NCI-H2171 treated with DMSO at 0.1 percent for 48 hours (cell line): ENCODE results near the gene KLRC2.
"Not testable (repeated sequence)": the region's sequence is repeated elsewhere in the genome, so short reads cannot be mapped to it uniquely, and the experiment has no call there.

Experiments used
- DNase-seq: peaks from one replicate; lab custom pipeline; 2025; lab: John Stamatoyannopoulos, UW

Gene KLRC2

DNA sequence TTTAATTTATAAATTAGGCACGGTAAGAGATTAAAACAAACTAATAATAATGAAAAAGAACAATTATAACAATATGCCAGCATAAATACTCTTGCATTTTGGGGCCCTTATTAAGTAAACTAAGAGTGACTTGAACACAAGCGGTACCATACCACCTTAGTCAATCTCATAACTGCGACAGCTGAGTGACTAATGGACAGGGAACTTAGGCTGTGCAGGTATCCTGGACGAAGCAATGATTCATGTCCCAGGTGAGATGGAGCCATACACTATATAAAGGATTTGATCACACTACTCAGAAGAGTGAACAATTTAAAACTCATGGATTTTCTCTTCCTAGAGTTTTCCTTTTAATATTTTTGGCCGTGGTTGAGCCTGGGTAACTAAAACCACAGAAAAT, 30.5 kb downstream of the KLRC2 start:
- DNase-seq: no peak

DNA sequence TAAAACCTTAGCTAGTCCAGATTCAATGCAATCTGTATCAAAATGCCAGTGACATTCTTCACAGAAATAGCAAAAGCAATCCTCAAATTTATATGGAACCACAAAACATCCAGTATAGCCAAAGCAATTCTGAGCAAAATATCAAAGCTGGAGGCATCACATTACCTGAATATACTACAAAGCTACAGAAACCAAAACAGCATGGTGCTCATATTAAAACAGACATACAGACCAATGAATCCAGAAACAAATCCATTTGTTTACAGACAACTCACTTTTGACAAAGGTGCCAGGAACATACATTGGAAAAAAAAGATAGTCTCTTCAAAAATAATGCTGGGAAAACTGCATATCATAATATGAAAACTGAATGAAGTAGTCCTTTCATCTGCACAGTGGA, 31.0 kb downstream of the KLRC2 start:
- DNase-seq: no peak

DNA sequence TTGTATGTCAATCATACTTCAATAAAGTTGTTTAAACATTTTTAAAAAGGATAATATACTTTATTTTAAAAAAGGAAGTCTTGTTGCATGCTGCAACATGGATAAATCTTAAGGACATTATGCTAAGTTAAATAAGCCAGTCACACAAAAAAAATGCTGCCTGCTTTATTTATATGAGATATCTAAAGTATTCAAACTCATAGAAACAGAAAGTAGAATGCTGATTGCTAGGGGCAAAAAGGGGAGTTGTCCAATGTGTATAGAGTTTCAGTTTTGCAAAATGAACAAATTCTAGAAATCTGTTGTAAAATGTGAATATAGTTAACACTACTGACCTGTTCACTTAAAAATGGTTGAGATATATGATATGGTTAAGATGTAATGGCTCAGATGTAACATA, 35.0 kb downstream of the KLRC2 start:
- no peak for DNase-seq

DNA sequence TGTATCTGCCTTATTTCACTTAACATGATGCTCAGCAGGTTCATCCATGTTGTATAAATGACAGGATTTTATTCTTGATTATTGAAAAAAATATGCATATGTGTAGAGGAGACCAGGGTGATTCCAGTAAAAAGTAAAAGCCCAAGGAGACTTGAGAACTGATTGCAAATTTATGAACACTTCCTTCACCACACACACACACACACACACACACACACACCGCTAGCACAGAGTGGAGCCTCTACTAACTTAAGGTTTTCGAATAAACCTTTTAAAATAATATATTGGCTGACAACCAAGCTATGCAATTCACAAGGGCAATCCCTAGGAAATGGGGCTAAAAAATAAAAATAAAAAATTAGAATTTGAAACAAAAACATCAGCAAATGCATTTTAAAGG, 37.6 kb downstream of the KLRC2 start:
- no peak for DNase-seq

DNA sequence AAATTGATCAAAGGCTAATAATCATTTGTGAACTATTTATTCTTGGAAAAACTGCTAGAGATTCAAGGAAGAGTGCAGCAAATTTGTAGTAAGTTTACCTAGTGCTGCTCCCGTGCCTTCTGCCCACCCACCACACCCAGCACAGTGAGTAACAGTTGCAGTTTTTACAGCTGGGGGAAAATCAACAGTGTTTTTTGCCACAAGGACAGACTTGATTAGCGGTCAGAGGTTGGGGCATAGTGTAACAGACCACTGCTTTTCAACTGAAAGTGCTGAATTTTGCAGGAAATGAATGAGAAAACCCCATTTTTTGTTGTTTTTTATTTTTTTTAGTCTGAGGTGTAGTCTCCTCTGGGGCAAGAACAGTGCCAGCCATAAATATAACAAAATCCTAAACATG, 38.5 kb downstream of the KLRC2 start:
- no peak for DNase-seq

DNA sequence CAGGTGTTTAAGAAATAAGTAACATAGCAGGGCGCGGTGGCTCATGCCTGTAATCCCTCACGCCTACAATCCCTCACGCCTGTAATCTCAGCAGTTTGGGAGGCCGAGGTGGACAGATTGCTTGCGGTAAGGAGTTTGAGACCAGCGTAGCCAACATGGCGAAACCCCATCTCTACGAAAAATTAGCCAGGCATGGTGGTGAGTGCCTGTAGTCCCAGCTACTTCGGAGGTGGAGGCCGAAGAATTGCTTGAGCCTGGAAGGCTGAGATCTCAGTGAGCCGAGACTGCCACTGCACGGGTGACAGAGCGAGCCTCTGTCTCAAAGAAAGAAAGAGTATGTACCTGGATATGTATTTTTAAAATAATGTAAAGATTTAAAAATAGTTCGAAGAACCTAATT, 39.6 kb downstream of the KLRC2 start:
- DNase-seq: not testable (repeated sequence)

DNA sequence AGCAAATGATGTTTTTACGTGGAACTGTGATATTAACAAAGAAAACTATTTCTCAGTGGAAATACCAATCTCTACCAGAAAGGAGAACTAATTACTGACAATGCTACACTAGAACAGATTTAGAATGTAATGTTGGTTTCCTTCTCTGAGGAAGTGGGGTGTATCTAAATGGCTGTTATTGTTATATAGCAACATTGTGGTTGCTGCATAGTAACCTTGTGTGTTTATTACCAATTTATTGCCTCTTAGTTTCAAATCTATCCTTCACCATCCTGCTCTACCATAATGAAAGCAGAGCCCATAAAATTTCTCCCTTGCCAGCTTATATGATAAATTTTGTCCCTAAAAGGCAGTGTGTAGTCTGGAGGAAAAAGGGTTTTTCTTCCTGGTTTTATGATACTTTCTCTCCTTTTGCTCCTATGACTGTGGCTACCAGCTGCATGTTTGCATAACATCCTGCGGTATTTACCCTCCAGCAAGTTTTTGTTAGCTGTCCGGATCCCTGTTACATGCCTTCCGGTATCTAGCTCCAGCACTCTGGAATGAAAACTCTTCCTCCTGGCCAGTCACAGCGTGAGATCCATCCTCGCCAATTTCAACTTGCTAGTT, 40.3 kb downstream of the KLRC2 start:
- DNase-seq: no peak

DNA sequence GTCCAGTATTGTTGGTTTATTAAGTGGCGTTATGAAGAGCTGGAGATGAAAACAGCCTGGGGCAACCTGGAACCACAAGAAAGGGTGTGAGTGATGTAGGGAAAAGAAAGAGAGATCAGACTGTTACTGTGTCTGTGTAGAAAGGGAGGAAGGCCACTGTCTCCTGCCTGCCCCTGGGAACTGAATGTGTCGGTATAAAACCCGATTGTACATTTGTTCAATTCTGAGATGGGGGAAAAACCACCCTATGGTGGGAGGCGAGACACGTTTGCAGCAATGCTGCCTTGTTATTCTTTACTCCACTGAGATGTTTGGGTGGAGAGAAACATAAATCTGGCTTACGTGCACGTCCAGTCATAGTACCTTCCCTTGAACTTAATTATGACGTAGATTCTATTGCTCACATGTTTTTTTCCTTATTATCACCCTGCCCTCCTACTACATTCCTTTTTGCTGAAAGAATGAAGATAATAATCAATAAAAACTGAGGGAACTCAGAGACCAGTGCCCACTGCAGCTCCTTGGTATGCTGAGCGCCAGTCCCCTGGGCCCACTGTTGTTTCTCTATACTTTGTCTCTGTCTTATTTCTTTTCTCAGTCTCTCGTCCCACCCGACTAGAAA, 41.2 kb downstream of the KLRC2 start:
- not testable (repeated sequence) for DNase-seq

DNA sequence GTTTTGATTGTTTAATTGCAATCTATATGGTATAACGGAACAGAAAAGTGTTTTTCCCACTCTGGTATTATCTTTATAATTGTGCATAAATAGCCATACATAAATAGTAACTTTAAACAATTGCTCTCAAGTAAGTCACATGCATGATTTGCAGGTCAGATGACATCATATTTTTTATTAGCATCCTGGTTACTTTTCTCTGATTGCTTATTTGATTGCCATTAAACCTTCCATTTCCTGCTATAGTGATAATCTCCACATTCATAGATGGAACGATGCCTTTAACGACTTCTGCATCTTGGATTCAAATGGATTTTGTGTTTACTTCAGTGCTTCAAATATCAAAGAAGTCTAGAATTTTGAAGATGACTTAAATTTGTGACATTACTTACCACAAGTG, 42.5 kb downstream of the KLRC2 start:
- DNase-seq: no peak

DNA sequence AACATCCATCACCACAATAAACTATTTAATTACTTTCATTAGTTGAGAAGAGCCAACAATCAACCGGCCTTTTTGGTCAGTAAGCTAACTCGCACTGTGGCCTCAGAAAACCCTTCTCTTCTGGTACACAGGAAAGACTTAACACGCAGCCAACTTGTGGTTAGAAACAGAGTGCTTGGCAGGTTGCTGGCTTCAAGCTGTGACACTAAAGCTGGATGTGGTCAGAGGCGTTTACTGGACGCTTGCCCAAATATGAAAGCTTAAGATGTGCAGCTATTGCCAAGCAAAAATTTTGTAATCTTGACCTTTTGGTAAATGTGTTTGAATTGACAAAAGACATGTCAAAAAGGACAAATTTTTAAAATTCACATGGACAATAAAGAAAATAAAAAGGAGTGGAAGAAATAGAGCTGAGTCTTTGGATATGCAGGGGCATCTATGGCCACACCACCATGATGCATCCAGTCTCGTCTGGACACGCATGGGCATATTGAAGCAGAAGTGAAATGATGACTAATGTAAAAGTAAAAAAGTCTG, 43.3 kb downstream of the KLRC2 start:
- no peak for DNase-seq

DNA sequence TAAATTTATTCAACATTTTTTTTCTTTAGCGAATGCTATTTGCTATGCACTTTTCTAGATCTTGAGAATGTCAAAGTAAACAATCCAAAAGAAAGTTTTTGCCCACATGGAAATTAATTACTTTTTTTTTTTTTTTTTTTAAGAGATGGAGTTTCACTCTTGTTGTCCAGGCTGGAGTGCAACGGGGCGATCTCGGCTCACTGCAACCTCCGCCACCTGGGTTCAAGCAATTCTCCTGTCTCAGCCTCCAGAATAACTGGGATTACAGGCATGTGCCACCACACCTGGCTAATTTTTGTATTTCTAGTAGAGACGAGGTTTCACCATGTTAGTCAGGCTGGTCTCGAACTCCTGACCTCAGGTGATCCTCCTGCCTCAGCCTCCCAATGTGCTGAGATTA, 44.8 kb downstream of the KLRC2 start:
- DNase-seq: not testable (repeated sequence)

DNA sequence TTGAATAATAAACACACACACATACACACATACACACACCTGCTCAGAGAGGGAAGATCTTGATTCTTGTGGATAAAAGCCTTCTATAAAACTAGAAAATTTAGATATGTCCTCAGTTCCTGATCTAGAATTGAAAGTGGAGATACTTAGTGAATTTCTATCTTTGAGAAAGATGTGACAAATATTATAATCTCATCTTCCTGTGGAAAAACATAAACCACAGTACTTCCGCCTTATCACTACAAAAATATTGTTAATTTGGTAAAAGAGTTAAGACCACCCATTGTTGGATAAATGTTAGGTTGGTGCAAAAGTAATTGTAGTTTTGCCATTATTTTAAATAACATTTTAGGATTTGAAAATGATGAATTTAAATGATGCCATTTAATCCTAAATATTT, 45.9 kb downstream of the KLRC2 start, which contains the start of gene KLRK1:
KLRK1 (minus strand) TSS at position 138 of the 400 bp plus-strand sequence. CDS start 1,231 bp downstream, outside the sequence.
- DNase-seq: no peak

DNA sequence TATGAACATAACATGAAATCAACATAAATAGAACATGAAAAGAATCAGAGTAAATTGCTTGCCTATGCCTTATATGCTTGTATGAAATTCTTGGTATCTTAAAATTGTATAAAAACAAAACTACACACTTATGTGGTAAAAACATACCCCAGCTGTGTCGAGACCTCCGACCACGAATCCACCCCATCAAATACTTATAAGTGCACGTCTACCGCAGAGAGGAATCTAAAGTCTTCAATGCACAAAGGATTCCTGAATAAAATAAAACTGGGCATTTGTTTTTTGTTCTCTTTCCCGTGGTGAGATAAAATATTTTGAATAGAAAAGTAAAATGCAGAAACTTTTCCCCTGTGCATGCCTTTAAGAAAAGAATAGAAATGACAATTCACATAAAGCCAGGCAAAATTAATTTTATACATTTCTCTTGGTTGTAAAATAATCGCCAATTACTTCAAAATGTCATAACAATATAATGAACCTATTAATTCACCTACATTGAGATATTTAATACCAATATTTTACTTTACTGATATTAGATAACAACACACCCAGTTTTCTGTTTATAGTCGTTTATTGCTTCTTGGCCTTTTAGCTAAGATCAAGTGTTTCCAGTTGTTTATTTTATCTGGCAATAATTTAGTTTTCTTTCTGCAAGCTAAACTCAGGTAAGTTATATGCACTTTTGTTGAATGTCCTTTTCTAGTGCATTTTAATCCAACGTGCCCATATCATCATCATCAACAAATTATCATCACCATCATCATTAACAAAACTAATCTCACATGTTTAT, 47.0 kb downstream of the KLRC2 start:
- no peak for DNase-seq

DNA sequence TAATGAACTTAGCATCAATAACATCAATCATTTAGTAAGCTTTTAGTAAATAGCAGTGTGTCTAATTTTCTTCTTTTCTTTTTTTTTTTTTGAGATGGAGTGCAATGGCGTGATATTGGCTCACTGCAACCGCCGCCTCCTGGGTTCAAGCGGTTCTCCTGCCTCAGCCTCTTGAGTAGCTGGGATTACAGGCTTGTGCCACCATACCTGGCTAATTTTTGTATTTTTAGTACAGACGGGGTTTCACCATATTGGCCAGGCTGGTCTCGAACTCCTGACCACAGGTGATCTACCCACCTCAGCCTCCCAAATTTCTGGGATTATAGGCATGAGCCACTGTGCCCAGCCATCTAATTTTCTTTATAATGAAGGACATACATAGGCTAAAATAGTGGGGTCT, 48.3 kb downstream of the KLRC2 start:
- DNase-seq: not testable (repeated sequence)

DNA sequence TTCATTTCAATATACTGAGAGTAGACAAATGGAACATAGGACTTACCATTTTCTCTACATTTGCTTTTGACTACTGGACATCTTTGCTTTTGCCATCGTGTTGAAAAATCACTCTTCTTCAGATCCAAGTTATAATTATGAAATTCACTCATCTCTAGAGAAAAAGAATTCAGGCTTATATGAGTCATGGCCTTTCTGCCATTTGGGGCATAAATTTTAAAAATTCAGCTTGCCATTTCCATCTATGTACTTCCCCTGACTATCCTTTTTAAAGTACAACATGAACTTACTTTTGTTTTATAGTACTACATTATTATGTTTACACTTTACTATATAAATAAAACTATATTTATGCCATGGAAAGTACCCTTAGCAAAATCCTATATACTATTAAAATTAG, 49.0 kb downstream of the KLRC2 start:
- DNase-seq: no peak

DNA sequence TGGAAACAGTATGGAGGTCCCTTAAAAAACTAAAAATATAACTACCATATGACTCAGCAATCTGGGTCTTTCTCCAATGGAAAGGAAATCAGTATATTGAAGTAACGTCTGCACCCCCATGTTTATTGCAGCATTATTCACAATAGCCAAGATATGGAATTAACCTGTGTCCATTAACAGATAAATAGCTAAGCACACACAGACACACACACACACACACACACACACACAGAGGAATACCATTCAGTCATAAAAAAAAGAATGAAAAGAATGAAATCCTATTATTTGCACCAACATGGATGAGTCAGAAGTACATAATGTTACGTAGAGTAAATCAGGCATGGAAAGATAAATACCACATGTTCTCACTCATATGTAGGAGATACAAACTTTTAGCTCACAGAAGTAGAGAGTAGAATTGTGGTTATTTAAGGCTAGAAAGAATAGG, 50.6 kb downstream of the KLRC2 start:
- no peak for DNase-seq

DNA sequence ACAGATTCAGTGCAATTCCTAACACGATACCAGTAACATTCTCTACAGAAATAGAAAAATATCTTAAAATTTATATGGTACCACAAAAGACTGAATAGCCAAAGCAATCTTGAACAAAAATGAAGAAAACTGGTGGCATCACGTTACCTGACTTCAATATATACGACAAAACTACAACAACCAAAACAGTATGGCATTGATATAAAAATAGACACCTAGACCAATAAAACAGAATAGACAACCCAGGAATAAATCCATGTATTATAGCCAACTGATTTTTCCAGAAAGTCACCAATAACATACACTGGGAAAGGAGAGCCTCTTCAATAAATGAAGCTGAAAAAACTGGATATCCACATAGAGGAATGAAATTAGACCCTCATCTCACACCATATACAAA, 51.6 kb downstream of the KLRC2 start:
- no peak for DNase-seq

DNA sequence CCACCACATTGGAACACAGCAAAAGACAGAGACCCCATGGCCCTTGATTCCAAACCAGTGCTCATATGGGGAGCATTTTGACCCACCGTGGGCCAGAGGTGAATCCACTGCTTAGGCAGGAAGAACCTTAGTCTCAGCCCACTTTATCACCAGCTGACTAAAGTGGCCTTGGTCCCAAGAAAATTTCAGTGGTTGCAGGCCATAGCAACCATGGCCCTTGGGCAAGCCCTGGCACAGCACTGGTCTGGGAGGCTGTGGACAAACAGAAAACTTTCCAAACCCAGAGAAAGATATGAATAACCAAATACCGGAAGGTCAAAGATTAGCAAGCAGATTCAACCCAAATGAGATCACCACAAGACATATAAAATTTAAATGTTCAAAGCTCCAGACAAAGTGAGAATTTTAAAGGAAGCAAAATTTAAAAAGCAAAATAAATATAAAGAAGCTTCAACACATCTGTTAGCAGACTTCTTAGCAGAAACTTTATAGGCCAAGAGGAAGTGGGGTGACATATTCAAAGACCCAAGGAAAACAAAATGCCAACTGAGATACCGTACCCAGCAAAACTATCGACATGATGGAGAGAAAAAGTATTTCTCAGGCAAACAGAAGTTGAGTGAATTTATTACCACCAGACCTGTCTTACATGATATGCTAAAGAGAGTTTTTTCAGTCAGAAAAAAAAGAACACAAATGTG, 53.7 kb downstream of the KLRC2 start:
- DNase-seq: no peak
